Tibial nerve (tissue), 4 donors: ENCODE measurements around the gene LTO1. TPM values are rescaled to one million over a fixed set of nuclear protein-coding genes. Genes with fewer than 3 reads are reported as not detected.
A peak's percentile ranks its signal among the peaks of the same experiment; 100 is the strongest.

Source experiments
- DNase-seq, 2 donors: peaks; one replicate each; pipeline ENCODE4 v3.0.0-alpha.2; 2019; ENCODE audit warnings: low spot score in 2 of 2
- H3K27ac ChIP-seq, 4 donors: fragments of 200-600 bp; sonication (generic) in 3 of 4; one replicate each; pipeline ENCODE4 v1.5.1; 2017 to 2019; ENCODE audit warnings: mild to moderate bottlenecking in 1 of 4
- H3K27me3 ChIP-seq, 2 donors: fragments of 200-600 bp; sonication (generic) in 1 of 2; one replicate each; pipeline versions ENCODE4 v1.5.1 to v1.6.0; 2017 to 2019
- H3K36me3 ChIP-seq, 3 donors: fragments of 200-600 bp; sonication (generic); one replicate each; pipeline ENCODE4 v1.5.1; 2018 to 2019
- H3K4me1 ChIP-seq, 4 donors: fragments of 200-600 bp; sonication (generic) in 3 of 4; one replicate each; pipeline ENCODE4 v1.5.1; 2017 to 2019
- H3K4me3 ChIP-seq, 4 donors: fragments of 200-600 bp; sonication (generic) in 3 of 4; one replicate each; pipeline ENCODE4 v1.5.1; 2017 to 2019; ENCODE audit warnings: mild to moderate bottlenecking in 1 of 4, moderate library complexity in 1 of 4
- H3K9me3 ChIP-seq, 4 donors: fragments of 200-600 bp; sonication (generic) in 3 of 4; one replicate each; pipeline ENCODE4 v1.5.1; 2017 to 2019
- EP300 ChIP-seq, 2 donors: sonication (generic); formaldehyde crosslinking; IDR thresholded peaks; one replicate each; pipeline ENCODE4 v1.6.1; 2017; ENCODE audit warnings: antibody characterized with exemption in 2 of 2, mild to moderate bottlenecking in 1 of 2
- POLR2A ChIP-seq, 2 donors: fragments of 450-650 bp; IDR thresholded peaks; one replicate each; pipeline ENCODE4 v1.6.1; 2017; ENCODE audit warnings: antibody characterized with exemption in 2 of 2, mild to moderate bottlenecking in 2 of 2, moderate library complexity in 2 of 2
- WGBS, 2 donors: methylation state at CpG; one replicate each; pipeline ENCODE4 v1.1.5; 2018; 5-methylcytosine and 5-hydroxymethylcytosine counted together
- total RNA-seq, 4 donors: library from RNA; depleted of rRNA; stranded (reverse); fragments of >200 nt; gene quantifications; one replicate each; pipeline ENCODE4 v1.1.0, GENCODE V29; 2016
- TF ChIP-seq, protein P1 (sequence below), 5 experiments: fragments of 200-600 bp in 3 of 5; fragments of 450-650 bp in 2 of 5; sonication (generic) in 3 of 5; IDR thresholded peaks; one replicate each; pipeline ENCODE4 v1.5.1; 2016 to 2019; ENCODE audit warnings: antibody characterized with exemption in 5 of 5, mild to moderate bottlenecking in 3 of 5, moderate library complexity in 2 of 5

Gene LTO1
- total RNA-seq, 4 donors from 2014 or later: 22.5 to 29.9 (median 23.1) TPM

- Histone ChIP-seq H3K4me1 (peaks cover 0 to 52% (median 31%) of the 10 kb centered on the region in 4 donors), H3K9me3 (no peaks in the 10 kb centered on the region), H3K27me3 (peaks cover 0 to 5% of the 10 kb centered on the region in 2 donors), H3K36me3 (peaks cover 0 to 73% (median 0%) of the 10 kb centered on the region in 3 donors), H3K4me3 (no peak overlapping the region), H3K27ac (peak overlapping the region; percentile 21 to 90 (median 66))
- no peak for DNase-seq
- TF ChIP-seq, protein P1, sequence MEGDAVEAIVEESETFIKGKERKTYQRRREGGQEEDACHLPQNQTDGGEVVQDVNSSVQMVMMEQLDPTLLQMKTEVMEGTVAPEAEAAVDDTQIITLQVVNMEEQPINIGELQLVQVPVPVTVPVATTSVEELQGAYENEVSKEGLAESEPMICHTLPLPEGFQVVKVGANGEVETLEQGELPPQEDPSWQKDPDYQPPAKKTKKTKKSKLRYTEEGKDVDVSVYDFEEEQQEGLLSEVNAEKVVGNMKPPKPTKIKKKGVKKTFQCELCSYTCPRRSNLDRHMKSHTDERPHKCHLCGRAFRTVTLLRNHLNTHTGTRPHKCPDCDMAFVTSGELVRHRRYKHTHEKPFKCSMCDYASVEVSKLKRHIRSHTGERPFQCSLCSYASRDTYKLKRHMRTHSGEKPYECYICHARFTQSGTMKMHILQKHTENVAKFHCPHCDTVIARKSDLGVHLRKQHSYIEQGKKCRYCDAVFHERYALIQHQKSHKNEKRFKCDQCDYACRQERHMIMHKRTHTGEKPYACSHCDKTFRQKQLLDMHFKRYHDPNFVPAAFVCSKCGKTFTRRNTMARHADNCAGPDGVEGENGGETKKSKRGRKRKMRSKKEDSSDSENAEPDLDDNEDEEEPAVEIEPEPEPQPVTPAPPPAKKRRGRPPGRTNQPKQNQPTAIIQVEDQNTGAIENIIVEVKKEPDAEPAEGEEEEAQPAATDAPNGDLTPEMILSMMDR (IDR thresholded peaks at IDR 0.05): no peak
- TF ChIP-seq POLR2A (IDR thresholded peaks at IDR 0.05): no peak
- TF ChIP-seq EP300 (IDR thresholded peaks at IDR 0.05): no peak
- WGBS, 2 donors: 76 to 77% methylated on average over 24 to 36 of the region's 37 CpGs
Observed at GRCh38 chr11:69648679-69649575, 26.2 kb downstream of the LTO1 start.

GRCh38 chr11:69647761-69648497, 27.2 kb downstream of the LTO1 start:
- Histone ChIP-seq H3K36me3 (peaks cover 0 to 63% (median 0%) of the 10 kb centered on the region in 3 donors), H3K4me3 (no peak overlapping the region), H3K4me1 (peaks cover 0 to 62% (median 37%) of the 10 kb centered on the region in 4 donors), H3K9me3 (no peaks in the 10 kb centered on the region), H3K27ac (peak overlapping the region; percentile 21 to 90 (median 66)), H3K27me3 (peaks cover 0 to 5% of the 10 kb centered on the region in 2 donors)
- WGBS, 2 donors: 63 to 69% methylated on average over 26 of the region's 28 CpGs
- TF ChIP-seq, protein P1 (IDR thresholded peaks at IDR 0.05): no peak
- TF ChIP-seq EP300 (IDR thresholded peaks at IDR 0.05) (no peak), POLR2A (IDR thresholded peaks at IDR 0.05) (no peak)
- no peak for DNase-seq

GRCh38 chr11:69647390-69647748, 27.8 kb downstream of the LTO1 start:
- TF ChIP-seq EP300 (IDR thresholded peaks at IDR 0.05): no peak
- Histone ChIP-seq H3K36me3 (peaks cover 0 to 57% (median 0%) of the 10 kb centered on the region in 3 donors), H3K27me3 (peaks cover 0 to 5% of the 10 kb centered on the region in 2 donors), H3K27ac (peak overlapping the region in 2 of 4 donors; percentile 84 to 90), H3K4me1 (peaks cover 0 to 64% (median 37%) of the 10 kb centered on the region in 4 donors), H3K4me3 (no peak overlapping the region), H3K9me3 (no peaks in the 10 kb centered on the region)
- WGBS, 2 donors: 75 to 76% methylated on average over 10 to 11 of the region's 11 CpGs
- DNase-seq: no peak

- Histone ChIP-seq H3K36me3 (peaks cover 0 to 51% (median 0%) of the 10 kb centered on the region in 3 donors), H3K9me3 (no peaks in the 10 kb centered on the region), H3K4me1 (peaks cover 0 to 64% (median 37%) of the 10 kb centered on the region in 4 donors), H3K27ac (peak overlapping the region in 3 of 4 donors; percentile 37 to 90 (median 84)), H3K4me3 (no peak overlapping the region), H3K27me3 (peaks cover 0 to 5% of the 10 kb centered on the region in 2 donors)
- WGBS, 2 donors: 44 to 50% methylated on average over 12 to 31 of the region's 32 CpGs
- no peak for TF ChIP-seq POLR2A (IDR thresholded peaks at IDR 0.05)
- no peak for TF ChIP-seq EP300 (IDR thresholded peaks at IDR 0.05)
- TF ChIP-seq, protein P1 (IDR thresholded peaks at IDR 0.05): no peak
- no peak for DNase-seq
Observed at GRCh38 chr11:69646493-69647389, 28.4 kb downstream of the LTO1 start.
